GM12874 (cell line): ENCODE results near the gene SIM1.

Experiments used
- TF ChIP-seq, protein P1 (sequence below): IDR thresholded peaks from 2 replicates; pipeline ENCODE4 v1.5.1; 2011; ENCODE audit warnings: low read depth, mild to moderate bottlenecking, control low read depth, low read length, moderate library complexity; ENCODE audit not compliant: insufficient read depth

The SIM1 gene

DNA sequence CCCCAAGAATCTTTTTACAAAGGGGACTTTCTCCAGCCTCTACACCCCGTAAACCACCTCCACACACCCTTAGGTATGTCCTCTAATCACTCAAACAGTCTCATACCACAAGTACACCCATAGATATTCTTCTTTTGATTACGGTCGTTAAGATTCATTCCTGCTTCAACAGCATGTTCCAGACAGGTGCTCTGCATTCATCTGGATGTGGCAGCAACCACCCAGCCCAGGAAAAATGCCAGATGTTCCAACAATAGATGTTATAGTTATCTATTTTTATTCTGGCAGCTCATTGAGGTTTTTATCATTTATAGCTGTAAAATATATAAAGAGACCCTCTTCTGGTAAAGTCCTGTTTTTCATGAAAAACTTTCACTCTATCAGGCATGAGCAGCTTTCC lies 60.7 kb downstream of the SIM1 start:
- TF ChIP-seq, protein P1, sequence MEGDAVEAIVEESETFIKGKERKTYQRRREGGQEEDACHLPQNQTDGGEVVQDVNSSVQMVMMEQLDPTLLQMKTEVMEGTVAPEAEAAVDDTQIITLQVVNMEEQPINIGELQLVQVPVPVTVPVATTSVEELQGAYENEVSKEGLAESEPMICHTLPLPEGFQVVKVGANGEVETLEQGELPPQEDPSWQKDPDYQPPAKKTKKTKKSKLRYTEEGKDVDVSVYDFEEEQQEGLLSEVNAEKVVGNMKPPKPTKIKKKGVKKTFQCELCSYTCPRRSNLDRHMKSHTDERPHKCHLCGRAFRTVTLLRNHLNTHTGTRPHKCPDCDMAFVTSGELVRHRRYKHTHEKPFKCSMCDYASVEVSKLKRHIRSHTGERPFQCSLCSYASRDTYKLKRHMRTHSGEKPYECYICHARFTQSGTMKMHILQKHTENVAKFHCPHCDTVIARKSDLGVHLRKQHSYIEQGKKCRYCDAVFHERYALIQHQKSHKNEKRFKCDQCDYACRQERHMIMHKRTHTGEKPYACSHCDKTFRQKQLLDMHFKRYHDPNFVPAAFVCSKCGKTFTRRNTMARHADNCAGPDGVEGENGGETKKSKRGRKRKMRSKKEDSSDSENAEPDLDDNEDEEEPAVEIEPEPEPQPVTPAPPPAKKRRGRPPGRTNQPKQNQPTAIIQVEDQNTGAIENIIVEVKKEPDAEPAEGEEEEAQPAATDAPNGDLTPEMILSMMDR, result no peak

DNA sequence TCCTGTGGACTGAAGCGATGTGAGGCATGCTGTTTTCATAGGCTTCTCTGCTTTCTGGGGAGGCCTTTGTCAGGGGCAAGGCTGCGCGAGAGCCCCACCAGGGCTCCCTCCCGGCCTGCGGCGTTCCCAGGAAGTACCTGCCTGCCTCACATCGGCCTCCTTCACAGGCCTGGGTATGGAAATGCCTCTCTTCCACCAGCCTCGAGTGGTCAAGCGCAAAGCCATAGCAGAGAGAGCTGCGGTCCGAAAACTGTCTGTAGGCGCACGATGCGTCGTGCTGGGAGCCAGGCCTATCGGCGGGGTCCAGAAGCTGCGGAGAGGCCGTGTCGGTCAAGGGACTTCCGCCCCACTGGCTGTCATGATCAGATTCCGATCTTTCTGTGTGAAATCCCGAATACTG lies 71.2 kb downstream of the SIM1 start:
- TF ChIP-seq, protein P1, result no peak

DNA sequence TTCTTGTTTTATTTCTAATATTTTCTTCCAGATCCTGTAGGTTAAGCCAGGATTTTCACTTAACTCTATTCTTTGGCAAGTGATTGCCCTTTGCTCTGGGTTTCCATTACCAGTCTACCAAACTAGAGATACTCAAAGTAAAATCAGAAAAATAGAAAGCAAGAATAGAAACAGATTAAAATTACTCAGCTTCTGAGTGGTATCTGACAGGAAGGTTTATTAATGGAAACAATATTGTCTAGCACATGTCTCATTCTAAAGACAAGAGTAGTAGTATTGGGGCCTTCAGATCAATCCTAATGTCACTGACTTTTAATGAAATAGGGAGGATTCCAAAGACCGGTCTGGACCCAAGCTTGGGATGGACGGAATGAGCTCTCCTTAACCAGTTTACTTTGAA lies 72.3 kb downstream of the SIM1 start:
- TF ChIP-seq, protein P1, result no peak

DNA sequence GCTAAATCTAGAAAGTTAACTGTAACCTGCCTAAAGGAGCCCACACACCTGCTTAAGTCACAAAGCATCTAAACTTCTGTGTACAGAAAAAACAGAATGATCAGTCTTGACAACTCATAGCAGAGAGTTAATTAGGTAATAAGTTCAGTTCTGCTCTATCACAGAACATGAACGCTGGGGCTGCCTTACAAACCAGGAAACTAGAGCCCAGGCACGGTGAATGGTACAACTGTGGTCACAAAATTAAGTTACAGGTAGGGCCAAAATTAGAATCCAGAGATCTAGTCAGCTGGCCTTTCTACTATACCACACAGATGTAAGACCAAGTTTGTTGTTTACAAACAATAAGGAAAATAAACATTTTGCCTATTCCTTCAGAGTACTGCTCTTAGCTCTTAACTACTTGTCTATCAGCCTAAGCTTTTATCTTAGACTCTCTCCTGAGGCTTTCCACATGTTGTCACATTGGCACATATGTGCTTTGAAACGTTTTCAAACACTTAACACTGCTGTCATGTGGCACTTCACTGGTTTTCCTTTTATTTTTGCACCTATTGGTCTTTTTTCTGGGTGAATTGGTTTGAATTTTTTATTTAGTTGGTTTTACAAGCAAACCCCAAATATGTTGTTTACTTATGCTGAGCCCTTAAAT lies 75.7 kb downstream of the SIM1 start:
- TF ChIP-seq, protein P1, result no peak

DNA sequence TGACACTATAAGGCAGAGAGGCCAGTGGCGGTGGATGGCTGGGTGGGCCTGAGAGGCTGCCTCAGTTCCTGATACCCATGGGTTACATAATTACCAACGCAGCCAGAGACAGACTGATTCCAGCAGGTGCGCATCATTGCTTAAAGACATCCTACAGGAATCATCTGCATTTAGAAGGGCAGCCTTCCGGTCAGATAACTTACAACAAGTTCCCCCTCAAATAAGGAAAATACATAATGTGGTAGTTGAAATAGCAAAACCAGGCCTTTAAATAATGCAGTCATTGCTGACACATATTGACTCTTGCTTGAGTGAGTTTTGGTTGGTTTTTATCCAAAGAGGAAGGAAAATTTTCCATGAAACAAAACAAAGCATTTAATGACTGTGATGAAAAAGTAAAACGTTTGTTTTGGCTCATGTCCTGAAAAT lies 81.9 kb downstream of the SIM1 start:
- TF ChIP-seq, protein P1, result no peak

DNA sequence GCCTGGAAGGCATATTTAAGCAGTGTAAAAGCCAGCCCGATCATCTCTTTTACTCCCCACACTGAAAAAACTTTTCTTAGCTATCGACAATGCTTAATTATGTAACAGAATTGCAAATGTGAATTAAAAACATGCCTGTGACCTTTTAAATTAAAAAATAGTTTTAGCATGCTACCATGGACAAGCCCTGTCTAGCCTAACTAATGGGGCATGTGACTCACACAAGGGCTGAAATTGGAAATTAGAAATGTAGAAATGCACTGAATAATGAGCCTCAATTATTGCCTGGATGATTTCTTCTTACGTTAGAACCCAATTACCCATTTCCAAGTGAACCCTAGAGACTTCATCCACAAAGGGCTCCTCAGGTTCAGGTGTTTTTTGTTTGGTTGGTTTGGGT lies 82.7 kb downstream of the SIM1 start:
- TF ChIP-seq, protein P1, result no peak

DNA sequence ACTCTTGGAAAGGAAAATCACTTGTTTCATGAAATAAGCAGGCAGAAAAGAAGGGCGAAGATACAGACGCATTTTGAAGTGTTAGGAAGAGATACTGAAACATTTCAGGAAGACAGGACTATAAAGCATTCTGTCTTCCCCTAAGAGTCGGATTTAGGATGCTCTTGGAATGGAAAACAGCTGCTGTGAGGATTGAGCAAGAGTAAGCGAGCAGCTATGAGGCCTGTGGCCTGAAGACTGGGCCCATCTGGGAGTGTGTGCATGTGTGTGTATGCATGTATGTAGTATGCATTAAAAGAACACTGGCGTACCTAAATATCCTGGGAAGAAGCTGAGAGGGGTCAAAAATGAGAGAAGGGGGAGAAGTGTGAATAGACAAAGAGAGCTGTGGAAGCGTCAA lies 83.6 kb downstream of the SIM1 start:
- TF ChIP-seq, protein P1, result no peak
